ENCODE measurements around the gene LMBRD1. TPM values are rescaled to one million over a fixed set of nuclear protein-coding genes. Genes with fewer than 3 reads are reported as not detected.

Gene LMBRD1
- total RNA-seq, 1 donor from 2014 or later, result 39.1 TPM

- Mint-ChIP-seq H3K4me1 (ENCODE audit: low read depth) (peaks cover 2% of the 10 kb centered on the region), H3K9me3 (ENCODE audit: low read depth) (no peaks in the 10 kb centered on the region), H3K4me3 (ENCODE audit: low read depth) (no peak overlapping the region), H3K36me3 (ENCODE audit: insufficient read depth) (no peaks in the 10 kb centered on the region), H3K27me3 (no peaks in the 10 kb centered on the region), H3K27ac (no peak overlapping the region)
- no peak for DNase-seq (ENCODE audit: low spot score, unreplicated experiment)
- TF ChIP-seq, protein P1, sequence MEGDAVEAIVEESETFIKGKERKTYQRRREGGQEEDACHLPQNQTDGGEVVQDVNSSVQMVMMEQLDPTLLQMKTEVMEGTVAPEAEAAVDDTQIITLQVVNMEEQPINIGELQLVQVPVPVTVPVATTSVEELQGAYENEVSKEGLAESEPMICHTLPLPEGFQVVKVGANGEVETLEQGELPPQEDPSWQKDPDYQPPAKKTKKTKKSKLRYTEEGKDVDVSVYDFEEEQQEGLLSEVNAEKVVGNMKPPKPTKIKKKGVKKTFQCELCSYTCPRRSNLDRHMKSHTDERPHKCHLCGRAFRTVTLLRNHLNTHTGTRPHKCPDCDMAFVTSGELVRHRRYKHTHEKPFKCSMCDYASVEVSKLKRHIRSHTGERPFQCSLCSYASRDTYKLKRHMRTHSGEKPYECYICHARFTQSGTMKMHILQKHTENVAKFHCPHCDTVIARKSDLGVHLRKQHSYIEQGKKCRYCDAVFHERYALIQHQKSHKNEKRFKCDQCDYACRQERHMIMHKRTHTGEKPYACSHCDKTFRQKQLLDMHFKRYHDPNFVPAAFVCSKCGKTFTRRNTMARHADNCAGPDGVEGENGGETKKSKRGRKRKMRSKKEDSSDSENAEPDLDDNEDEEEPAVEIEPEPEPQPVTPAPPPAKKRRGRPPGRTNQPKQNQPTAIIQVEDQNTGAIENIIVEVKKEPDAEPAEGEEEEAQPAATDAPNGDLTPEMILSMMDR (IDR thresholded peaks at IDR 0.05; ENCODE audit: unreplicated experiment), result no peak
Measured at GRCh38 chr6:69650703-69651102, 146.1 kb downstream of the LMBRD1 start.

- no peaks in the 10 kb centered on the region for H3K9me3 Mint-ChIP-seq (ENCODE audit: low read depth)
- no peak for DNase-seq (ENCODE audit: low spot score, unreplicated experiment)
- H3K4me3 Mint-ChIP-seq (ENCODE audit: low read depth), result no peak overlapping the region
- H3K27ac Mint-ChIP-seq, result no peak overlapping the region
- no peaks in the 10 kb centered on the region for H3K36me3 Mint-ChIP-seq (ENCODE audit: insufficient read depth)
- TF ChIP-seq, protein P1 (IDR thresholded peaks at IDR 0.05; ENCODE audit: unreplicated experiment), result no peak
- peaks cover 2% of the 10 kb centered on the region for H3K4me1 Mint-ChIP-seq (ENCODE audit: low read depth)
- H3K27me3 Mint-ChIP-seq, result no peaks in the 10 kb centered on the region
Measured at GRCh38 chr6:69647726-69648125, 149.1 kb downstream of the LMBRD1 start.

- no peak for DNase-seq (ENCODE audit: low spot score, unreplicated experiment)
- TF ChIP-seq, protein P1 (IDR thresholded peaks at IDR 0.05; ENCODE audit: unreplicated experiment), result no peak
- H3K27me3 Mint-ChIP-seq, result no peaks in the 10 kb centered on the region
- H3K9me3 Mint-ChIP-seq (ENCODE audit: low read depth), result no peaks in the 10 kb centered on the region
- H3K27ac Mint-ChIP-seq, result no peak overlapping the region
- no peaks in the 10 kb centered on the region for H3K36me3 Mint-ChIP-seq (ENCODE audit: insufficient read depth)
- peaks cover 2% of the 10 kb centered on the region for H3K4me1 Mint-ChIP-seq (ENCODE audit: low read depth)
- no peak overlapping the region for H3K4me3 Mint-ChIP-seq (ENCODE audit: low read depth)
Measured at GRCh38 chr6:69643688-69644087, 153.1 kb downstream of the LMBRD1 start.

DNA sequence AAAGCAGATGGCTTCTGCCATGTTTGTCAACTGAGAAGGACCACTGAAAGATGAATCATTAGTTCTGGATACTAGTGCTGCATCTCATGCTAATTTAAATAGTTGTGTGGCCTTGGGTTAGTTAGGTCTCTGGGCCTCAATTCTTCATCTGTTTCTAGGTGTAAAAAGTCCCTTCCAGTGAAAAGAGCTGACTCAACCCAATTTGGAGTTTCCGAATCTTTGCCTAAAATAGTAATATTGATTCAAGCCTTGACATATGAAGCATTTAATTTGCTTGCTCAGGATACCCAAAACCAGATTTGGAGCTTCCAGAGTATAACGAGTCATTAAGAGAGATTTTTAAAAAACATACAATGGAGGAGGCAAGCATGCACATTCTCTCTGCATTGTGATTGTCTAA lies 163.9 kb downstream of the LMBRD1 start:
- no peak overlapping the region for H3K27ac Mint-ChIP-seq
- H3K27me3 Mint-ChIP-seq, result no peaks in the 10 kb centered on the region
- no peaks in the 10 kb centered on the region for H3K9me3 Mint-ChIP-seq (ENCODE audit: low read depth)
- no peaks in the 10 kb centered on the region for H3K36me3 Mint-ChIP-seq (ENCODE audit: insufficient read depth)
- no peak for DNase-seq (ENCODE audit: low spot score, unreplicated experiment)
- H3K4me3 Mint-ChIP-seq (ENCODE audit: low read depth), result no peak overlapping the region
- no peaks in the 10 kb centered on the region for H3K4me1 Mint-ChIP-seq (ENCODE audit: low read depth)
- TF ChIP-seq, protein P1 (IDR thresholded peaks at IDR 0.05; ENCODE audit: unreplicated experiment), result no peak

GRCh38 chr6:69631552-69632346 lies 165.1 kb downstream of the LMBRD1 start:
- DNase-seq (ENCODE audit: low spot score, unreplicated experiment), result no peak
- Mint-ChIP-seq H3K27me3 (no peaks in the 10 kb centered on the region), H3K9me3 (ENCODE audit: low read depth) (no peaks in the 10 kb centered on the region), H3K4me3 (ENCODE audit: low read depth) (no peak overlapping the region), H3K27ac (no peak overlapping the region), H3K4me1 (ENCODE audit: low read depth) (no peaks in the 10 kb centered on the region), H3K36me3 (ENCODE audit: insufficient read depth) (no peaks in the 10 kb centered on the region)
- TF ChIP-seq, protein P1 (IDR thresholded peaks at IDR 0.05; ENCODE audit: unreplicated experiment), result no peak
